DMS153 (cell line): ENCODE measurements around the gene CCND1.

Source experiments
- DNase-seq: peaks from one replicate; lab custom pipeline; 2025; lab: John Stamatoyannopoulos, UW

Gene CCND1

GRCh38 chr11:69640995-69641581, at the start of gene CCND1:
TSS of gene CCND1 (plus strand) at chr11:69641156. CDS start at chr11:69641314, 158 bp downstream.
- DNase-seq, result peak; percentile 9

DNA sequence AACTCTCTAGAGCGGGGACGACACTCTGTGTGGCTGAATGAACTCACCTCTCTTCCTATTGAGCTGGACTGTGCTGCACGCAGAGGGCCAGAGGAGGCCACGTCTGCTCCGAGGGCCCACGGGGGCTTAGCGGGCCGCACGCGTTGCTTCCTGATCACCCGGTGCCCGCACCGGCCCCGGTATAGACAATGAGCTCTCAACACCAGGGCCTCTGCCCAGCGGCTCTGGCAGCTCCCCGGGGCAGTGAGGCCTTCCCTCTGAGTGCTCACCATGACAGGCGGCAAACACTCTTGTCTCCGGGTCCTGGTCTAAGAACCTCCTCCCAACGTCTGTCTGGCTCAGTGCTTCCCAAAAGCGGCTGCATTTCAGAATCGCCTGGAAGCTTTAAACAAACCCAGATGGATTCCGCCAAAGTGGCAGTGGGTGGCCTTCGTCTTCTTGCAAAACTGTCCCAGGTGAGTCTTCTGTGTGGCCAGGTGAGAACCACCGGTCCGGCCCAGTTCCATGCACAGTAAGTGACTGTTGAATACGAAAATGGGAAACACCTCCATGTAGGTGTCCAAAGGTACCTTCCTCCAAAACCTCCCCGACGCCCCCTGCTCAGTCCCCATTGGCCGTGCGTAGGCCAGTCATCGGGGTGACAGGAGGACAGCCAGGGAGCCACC, 47.8 kb upstream of the CCND1 start:
- DNase-seq, result no peak

GRCh38 chr11:69593851-69594250, 47.1 kb upstream of the CCND1 start:
- no peak for DNase-seq

DNA sequence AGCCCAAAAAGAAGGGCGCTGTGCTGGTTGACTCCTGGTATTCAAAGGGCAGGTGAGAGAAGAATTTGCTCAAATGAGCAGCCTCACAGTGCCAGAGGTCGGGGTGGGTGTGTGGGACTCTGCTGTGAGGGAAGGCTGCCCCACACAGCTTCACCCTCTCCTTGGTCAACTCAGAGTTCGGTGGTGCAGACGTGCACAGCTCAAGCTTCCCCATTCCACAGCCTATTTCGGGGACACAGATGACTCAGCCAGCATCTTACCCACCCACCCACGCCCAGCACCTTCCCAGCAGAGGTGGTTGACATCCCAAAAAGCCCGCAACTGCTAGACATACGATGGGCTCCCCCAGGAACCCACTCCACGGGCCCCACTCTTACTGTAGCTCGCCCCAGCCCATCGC, 46.5 kb upstream of the CCND1 start:
- DNase-seq, result no peak

- DNase-seq, result no peak
Measured at GRCh38 chr11:69595805-69596665, 44.9 kb upstream of the CCND1 start.

GRCh38 chr11:69598147-69598546, 42.8 kb upstream of the CCND1 start:
- no peak for DNase-seq

DNA sequence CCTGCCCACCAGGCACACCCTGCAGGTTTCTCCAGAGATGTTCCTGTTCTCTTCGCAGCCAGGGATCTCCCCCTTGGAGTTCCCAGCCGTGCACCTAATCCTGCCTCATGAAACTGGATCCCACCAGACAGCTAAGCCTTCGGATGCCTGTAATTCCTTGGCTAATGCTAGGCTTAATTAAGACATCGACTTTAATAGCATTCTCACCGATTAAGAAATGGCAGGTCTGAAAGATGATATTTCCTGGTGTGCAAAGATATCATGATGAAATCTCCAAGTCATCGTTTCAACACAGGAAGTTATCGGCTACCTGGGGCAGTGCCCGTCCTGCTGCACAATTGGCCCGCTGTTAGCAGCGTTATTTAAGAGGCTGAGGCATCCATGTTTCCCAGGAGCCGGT, 41.5 kb upstream of the CCND1 start:
- no peak for DNase-seq

- DNase-seq, result no peak
Measured at GRCh38 chr11:69600001-69600400, 41.0 kb upstream of the CCND1 start.

GRCh38 chr11:69601011-69601975, 39.7 kb upstream of the CCND1 start:
- no peak for DNase-seq

DNA sequence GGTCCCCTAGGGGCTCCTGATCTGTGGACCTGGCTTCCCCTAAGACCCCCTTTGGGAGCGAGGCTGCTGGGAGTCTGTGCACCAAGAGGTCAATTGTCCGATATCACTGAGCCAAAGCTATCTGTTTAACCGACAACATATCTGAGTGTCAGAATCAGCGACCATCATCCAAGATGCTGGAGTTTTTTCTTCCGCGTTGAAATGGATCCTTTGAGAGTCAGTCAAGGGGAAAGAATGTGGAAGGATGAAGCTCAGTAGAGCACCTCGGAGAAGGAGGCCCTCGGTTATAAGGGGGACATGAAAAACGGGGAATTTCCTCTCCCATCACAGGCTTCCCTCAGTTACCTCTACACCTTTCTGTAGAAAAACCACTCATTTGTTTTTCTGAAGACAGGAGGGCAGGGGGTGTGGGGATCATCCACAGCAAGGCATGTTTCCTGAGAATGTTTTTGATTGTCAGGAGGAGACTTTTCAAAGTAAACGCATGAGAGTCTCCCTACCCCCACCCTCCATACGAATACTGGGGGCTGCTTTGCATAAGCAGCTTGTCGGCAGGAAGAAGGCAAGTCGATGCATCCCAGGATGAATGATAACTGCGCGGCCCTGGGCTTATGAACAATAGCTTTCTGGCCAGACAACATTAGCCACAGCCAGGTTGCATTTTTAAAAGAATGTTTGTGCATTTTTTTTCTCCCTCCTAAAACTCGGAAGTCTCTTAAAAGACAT, 37.7 kb upstream of the CCND1 start:
- no peak for DNase-seq

DNA sequence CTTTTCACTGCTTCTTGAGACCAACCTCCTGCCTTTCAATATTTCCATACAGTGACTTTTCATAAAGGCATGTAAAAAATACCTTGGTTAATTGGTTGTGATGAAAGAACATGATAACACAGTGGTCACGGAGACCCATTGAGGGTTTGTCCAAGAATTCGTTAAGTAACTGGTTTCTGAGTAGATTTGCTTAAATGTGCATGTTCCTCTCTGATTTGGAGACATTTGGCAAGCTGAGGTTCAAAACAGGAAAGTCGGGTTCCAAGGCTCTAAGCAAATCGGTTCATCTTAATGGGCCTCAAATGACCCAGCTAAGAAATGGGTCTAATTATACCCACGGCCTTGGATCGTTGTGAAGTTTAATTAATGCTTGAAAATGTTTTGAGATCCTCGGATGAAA, 36.9 kb upstream of the CCND1 start:
- no peak for DNase-seq

- no peak for DNase-seq
Measured at GRCh38 chr11:69605737-69606526, 35.0 kb upstream of the CCND1 start.

GRCh38 chr11:69609351-69609750, 31.6 kb upstream of the CCND1 start:
- no peak for DNase-seq

DNA sequence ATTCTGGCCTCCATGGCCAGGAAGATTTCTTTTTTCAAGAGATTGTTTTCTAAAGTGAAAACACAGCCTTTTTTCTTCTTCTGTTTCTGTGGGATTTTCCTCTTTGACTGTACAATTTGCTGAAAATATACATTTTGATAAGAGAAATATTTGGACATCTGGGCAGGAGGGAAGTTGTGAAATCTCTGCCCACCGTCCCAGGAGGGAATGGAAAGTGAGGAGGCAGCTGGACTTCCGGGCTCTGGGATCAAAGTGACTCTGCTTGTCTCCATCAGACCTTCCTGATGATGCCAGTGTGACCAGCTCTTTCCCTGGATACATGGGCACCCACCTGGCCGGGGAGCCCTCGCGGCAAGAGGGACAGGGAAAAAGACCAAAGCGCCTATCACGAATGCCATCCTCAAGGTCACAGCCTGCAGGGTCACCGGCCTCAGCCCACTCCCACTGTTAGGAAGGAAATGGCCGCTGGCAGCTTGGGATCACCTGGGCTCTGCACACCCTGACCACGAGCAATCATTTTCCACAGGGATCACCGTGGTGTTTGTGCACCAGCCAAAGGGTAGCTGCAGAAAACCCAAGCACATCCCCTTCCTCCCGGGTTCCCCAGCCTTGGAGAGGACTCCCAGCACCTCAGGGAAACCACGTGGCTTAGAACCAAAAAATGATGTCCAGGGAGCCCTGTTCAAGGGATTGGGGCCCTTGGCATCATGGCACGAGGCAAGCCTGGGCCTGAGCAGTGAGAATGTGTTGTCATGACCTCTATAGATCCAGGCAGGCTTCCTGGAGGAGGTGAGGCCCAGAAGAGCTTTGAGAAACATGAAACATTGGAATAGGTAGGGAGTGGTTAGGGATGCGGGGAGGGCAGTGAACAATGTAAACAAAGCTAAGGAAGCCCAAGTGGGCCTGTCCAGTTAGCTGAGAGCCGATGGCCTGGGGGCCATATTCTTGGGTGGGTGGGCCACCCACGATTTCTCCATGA, 29.1 kb upstream of the CCND1 start:
- DNase-seq, result no peak

DNA sequence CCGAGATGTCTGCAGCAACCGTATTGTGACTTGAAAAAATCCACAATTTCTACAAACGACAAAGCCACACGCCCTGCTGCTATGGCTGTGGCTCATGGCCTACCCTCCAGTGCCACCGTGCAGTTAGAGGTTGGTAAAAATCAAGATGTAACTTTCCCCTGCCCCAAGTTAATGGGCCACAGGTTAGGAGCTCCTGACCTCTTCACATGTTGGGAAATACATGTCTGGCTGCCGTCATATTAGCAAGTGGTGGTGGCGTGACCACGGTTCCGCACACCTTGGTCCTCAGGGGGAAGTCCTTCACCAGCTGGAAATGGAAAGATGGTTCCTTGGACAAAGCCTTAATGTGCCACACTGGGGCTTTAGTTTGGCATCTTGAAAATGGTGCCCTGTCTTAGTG, 27.4 kb upstream of the CCND1 start:
- no peak for DNase-seq

- DNase-seq, result no peak
Measured at GRCh38 chr11:69614085-69614484, 26.9 kb upstream of the CCND1 start.

- no peak for DNase-seq
Measured at GRCh38 chr11:69615545-69616278, 25.2 kb upstream of the CCND1 start.

- no peak for DNase-seq
Measured at GRCh38 chr11:69617220-69617619, 23.7 kb upstream of the CCND1 start.

GRCh38 chr11:69617682-69618081, 23.3 kb upstream of the CCND1 start:
- no peak for DNase-seq
